Measurements from ENCODE around the gene TMEM256.

The TMEM256 gene

DNA sequence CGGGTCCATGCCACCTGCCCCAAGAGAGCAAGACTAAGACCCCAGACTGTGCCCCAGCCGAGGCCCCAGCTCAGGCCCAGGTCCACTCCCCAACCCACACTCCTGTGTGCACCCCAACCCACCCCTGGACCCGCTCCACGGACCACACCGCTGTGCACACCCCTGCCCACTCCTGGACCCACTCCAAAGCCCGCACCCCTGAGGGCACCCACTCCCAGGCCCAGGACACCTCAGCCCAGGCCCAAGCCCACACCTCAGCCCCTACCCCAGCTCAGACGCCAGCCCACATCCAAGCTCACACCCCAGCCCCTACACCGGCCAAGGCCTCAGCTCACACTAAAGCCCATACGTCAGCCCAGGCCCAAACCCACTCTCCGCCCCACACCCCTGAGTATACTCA is 25.8 kb upstream of the TMEM256 start:
- DNase-seq = no peak

- DNase-seq = no peak
Observed at GRCh38 chr17:7428557-7428956, 24.7 kb upstream of the TMEM256 start, which contains the start of gene SPEM3. Gene SPEM3 (plus strand): TSS chr17:7428857. CDS start chr17:7428903, 46 bp downstream.

GRCh38 chr17:7427549-7427948 is 23.7 kb upstream of the TMEM256 start:
- DNase-seq = no peak

DNA sequence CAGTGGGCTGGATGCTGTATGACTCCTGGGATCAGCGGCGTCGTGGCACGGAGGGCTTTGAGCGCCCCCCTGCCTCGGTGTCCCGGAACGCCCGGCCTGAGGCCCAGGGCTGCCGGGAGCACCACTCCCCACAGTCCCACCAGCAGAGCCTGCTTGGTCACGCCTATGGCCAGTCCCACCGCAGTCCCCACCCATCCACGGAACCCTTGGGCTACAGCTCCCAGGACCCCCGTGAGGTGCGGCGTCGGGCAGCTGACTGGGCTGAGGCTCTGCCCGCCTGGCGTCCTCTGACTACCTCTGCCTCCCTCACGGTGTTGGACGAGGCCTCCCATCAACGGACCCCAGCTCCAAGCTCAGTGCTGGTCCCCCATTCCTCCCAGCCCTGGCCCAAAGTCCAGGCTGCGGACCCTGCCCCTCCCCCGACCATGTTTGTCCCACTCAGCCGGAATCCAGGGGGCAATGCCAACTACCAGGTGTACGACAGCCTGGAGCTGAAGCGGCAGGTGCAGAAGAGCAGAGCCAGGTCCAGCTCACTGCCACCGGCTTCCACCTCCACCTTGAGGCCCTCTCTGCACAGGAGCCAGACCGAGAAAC is 23.1 kb upstream of the TMEM256 start:
- DNase-seq = no peak

DNA sequence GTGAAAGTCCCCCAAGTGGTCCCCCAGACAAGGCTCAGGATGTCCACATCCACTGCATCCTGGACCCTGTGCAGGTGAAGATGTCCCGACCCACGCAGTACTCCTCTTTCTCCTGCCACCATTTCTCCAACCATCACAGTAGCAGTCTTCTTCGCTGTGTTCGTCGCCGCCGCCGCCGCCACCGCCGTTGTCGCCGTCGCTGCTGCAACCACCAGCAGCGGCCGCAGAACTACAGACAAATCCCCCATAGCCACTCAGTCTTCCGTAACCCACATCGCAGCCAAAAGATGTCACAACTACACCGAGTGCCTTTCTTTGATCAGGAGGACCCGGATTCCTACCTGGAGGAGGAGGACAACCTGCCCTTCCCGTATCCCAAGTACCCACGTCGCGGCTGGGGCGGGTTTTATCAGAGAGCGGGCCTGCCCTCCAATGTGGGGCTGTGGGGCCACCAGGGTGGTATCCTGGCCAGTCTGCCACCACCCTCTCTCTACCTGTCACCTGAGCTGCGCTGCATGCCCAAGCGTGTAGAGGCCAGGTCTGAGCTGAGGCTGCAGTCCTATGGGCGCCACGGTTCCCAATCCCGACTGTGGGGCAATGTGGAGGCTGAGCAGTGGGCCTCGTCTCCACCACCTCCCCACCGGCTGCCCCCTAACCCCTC is 22.4 kb upstream of the TMEM256 start:
- DNase-seq = no peak

DNA sequence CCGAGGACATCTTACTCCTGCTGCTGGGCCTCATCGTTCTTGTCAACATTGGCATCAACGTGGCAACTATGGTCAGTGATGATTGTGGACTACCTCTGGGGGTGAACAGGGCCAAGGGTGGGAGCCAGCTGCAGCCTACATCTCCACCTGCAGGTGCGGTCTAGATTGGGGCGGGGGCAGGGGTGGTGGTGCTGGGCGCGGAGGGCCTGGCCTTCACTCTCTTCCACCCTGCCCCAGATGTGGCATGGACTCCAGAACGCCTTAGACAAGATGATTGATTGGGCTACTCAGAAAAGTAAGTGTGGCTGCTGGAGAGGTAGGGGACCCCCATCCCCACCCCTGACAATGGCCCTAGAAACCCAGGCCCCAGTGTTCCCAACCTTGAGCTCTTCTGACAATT is 21.9 kb upstream of the TMEM256 start:
- DNase-seq = no peak

GRCh38 chr17:7425316-7425715 is 21.4 kb upstream of the TMEM256 start, which contains the start of gene SPEM2:
Gene SPEM2 (plus strand): TSS chr17:7425616. CDS start chr17:7425689, 73 bp downstream.
- DNase-seq = no peak

- no peak for DNase-seq
Observed at GRCh38 chr17:7423679-7424078, 19.8 kb upstream of the TMEM256 start.

- DNase-seq = no peak
Observed at GRCh38 chr17:7421186-7421585, 17.3 kb upstream of the TMEM256 start.

GRCh38 chr17:7419819-7420610 is 16.1 kb upstream of the TMEM256 start, which contains the start of gene SPEM1:
Gene SPEM1 (plus strand): TSS chr17:7420324. CDS start chr17:7420385, 61 bp downstream.
- DNase-seq = no peak

DNA sequence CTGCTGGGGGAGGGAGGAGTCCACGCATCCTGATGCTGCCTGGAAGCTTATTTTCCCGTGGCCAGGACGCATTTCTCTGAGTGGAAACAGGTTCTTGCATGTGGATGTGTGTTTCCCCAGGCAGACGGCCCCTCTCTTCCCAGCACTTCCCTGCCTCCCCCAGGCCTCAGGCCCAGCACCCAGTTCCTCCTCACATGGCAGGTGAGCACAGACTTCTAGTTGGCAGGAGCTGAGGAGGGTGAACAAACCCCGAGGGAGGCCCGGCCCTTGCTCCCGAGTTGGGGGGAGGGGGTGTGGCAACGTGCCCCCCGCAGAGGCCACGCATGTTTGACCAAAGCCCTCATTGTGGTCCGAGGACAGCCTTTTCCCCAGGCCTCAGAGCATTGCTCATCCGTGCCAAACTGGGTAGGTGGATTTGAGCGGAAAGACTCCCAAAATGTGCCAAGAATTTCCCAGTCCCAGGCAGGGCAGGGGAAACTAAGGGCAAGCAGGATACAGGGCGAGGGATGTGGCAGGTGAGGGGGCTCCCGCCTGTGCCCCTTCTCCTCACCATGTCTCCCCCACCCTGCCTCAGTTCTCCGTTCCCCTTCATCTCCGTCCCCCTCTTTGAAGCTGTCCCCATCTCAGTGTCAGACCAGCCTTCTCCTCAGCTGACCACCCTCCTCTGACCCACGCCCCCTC is 14.7 kb upstream of the TMEM256 start:
- DNase-seq = no peak

GRCh38 chr17:7417056-7417655 is 13.3 kb upstream of the TMEM256 start:
- DNase-seq = no peak

- DNase-seq = no peak
Observed at GRCh38 chr17:7416323-7416722, 12.4 kb upstream of the TMEM256 start.

- no peak for DNase-seq
Observed at GRCh38 chr17:7415784-7416183, 11.9 kb upstream of the TMEM256 start.

DNA sequence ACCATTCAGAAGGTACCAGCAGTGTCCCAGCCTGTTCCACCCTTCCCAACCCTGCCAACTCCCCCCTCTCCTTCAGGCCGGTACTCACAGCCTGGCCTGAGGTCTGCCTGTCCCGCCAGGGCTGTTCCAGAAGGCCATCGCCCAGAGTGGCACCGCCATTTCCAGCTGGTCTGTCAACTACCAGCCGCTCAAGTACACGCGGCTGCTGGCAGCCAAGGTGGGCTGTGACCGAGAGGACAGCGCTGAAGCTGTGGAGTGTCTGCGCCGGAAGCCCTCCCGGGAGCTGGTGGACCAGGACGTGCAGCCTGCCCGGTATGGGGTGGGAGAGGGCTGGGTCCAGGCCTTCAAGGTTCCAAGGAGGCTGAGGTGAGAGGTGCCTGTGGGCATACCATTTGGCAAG is 10.9 kb upstream of the TMEM256 start:
- DNase-seq = no peak

- no peak for DNase-seq
Observed at GRCh38 chr17:7413346-7413985, 9.6 kb upstream of the TMEM256 start.

- no peak for DNase-seq
Observed at GRCh38 chr17:7411427-7411750, 7.5 kb upstream of the TMEM256 start.

DNA sequence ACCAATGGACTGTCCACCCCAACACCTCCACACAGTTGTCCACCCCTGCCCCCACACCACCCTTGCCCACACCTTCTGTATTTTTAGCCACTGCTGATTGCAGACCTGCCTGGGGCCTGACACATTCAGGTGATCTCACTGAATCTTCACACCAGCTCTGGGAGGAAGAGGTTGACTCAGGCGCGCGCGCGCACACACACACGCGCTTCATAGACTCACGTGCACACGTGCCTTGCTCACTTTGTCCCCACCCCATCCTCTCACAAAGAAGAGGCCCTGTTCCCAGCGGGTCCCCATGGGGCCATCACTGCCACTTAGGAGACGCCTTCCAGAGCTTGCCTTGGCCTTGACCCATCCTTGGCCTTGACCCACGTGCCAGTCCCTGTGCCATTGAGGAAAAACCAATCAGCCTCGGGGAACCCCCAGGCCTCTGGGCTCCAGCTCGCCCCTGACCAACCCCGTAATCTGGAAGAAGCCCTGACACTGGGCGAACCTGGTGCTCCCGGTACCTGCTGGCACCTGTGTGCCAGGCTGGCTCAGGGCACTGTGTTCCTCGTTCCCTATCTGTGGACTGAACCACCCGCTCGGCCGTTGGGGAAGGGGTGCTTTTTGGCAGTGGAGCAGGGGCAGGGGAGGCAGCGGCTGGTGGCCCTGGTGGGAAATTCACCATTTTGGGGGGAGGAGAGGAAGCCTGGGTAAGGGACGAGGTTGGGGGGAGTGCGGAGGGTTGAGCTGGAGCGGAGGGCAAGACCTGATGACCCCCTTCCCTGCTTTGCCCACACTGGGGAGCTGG is 6.9 kb upstream of the TMEM256 start:
- DNase-seq = no peak

DNA sequence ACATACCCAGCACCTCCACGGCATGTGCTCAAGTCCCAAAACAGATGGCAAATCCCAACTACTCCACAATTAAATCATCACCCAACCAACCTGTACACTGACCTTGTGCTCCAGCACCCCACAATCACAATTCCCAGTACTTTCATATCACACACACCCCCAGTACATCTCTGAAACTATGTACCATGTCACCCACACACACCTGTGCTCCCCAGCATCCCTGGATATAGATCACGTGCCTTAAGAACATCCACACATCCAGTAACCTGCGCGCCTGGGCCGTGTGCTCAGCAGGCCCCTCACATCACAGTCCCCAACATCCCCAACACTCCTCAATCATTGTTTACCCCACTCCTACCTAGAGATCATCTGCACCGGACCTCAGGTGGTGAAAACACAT is 5.8 kb upstream of the TMEM256 start:
- DNase-seq = no peak

DNA sequence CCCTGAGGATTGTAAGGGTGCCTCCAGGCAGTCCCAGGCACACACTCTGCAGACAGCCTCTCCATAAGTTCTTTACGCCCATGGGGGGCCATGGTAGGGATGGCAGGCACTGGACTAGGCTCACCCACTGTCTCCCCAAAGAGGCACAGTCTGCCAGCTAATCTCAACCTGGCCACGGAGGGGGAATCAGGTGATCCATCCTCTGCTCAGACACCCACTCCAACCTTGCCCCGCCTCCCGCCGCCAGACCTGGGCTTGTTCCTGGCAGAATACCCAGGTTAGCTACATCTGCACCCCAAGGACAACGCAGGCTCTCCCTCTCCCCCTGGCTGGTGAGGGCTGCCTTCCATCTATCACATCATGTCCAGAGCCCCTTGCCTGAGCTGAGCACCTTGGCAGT is 5.0 kb upstream of the TMEM256 start:
- DNase-seq = no peak

- peak; percentile 8 for DNase-seq
Observed at GRCh38 chr17:7408252-7408727, 4.4 kb upstream of the TMEM256 start.

All from effector CD8-positive, alpha-beta T cell (primary cell).